ENCODE measurements around the gene NEK6. TPM values are rescaled to one million over a fixed set of nuclear protein-coding genes. Genes with fewer than 3 reads are reported as not detected.

The NEK6 gene
- total and polyA plus RNA-seq, 3 donors from 2014 or later, result 11.5 to 21.5 (median 21.4) TPM

DNA sequence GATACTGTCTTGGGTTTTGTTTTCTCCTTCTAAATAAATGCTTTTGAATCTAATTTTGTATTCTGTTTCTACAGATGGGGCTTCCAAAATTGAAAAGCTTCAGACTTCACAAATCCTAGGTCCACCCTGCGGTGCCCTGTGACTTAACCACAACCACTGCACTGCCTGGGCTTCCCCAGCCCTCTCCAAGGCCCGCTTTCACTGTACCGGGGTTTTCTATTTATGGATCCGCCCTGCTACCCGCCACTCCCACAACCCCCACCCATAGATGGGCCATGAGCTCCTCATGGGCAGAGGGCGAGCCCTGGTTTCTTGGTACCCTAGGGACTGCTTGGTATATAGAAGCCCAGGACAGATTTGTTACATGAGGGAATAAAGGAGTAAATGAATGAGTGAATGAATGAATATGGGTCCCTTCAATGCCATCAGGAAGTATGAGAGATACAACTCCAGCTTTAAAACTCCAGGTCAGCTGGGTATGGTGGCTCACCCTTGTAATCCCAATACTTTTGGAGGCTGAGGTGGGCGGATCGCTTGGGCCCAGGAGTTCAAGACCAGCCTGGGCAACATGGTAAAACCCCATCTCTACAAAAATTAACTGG, 39.8 kb upstream of the NEK6 start:
- H3K27me3 ChIP-seq, result no peaks in the 10 kb centered on the region
- no peaks in the 10 kb centered on the region for H3K9me3 ChIP-seq
- intact Hi-C loops (cut with DNase I; ENCODE audit: low total_unique reads), result no loop called here
- no peak overlapping the region for H3K4me3 ChIP-seq
- no peaks in the 10 kb centered on the region for H3K36me3 ChIP-seq (ENCODE audit: low read depth, missing control alignments)
- no peaks in the 10 kb centered on the region for H3K4me1 ChIP-seq
- no peak overlapping the region for H3K27ac ChIP-seq
- no peak for DNase-seq
- TF ChIP-seq CTCF (IDR thresholded peaks at IDR 0.05) (no peak), POLR2A (IDR thresholded peaks at IDR 0.05) (no peak)
- WGBS, 2 donors, result 73 to 85% methylated on average over 8 of the region's 8 CpGs

- H3K4me1 ChIP-seq, result no peaks in the 10 kb centered on the region
- peak; percentile 45 for DNase-seq
These were observed 39.2 kb upstream of the NEK6 start for GRCh38 chr9:124218438-124218982.

DNA sequence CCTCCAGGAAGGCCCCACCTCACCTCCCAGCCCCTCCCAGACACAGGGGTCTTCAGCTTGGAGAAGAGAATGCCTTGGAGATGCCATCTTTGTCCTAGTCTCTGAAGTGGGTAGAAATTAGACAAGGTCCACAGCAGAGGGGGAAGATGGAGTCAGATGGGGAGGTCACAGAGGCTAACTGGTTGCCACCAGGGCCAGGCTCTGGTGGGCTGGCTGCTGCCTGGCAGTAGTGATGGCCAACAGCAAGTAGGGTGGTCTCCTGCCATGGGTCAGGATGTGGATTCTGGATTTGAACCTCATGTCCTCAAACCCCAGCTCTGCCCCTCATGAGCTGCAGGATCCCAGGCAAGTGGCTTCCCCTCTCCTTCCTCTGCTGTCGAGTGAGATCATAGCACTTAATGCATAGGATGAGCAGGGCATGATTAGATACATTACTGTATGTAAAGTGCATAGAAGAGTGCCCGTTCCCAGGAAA, 38.7 kb upstream of the NEK6 start:
- Histone ChIP-seq H3K9me3 (no peaks in the 10 kb centered on the region), H3K4me1 (no peaks in the 10 kb centered on the region), H3K27me3 (no peaks in the 10 kb centered on the region), H3K4me3 (no peak overlapping the region), H3K27ac (no peak overlapping the region), H3K36me3 (ENCODE audit: low read depth, missing control alignments) (no peaks in the 10 kb centered on the region)
- no peak for TF ChIP-seq POLR2A (IDR thresholded peaks at IDR 0.05)
- TF ChIP-seq CTCF (IDR thresholded peaks at IDR 0.05), result no peak
- DNase-seq, result no peak
- intact Hi-C loops (cut with DNase I; ENCODE audit: low total_unique reads), result no loop called here
- 82 to 90% methylated on average over 2 of the region's 2 CpGs for WGBS, 2 donors

More at GRCh38 chr9:124218438-124218982, 39.2 kb upstream of the NEK6 start:
- no peaks in the 10 kb centered on the region for H3K36me3 ChIP-seq (ENCODE audit: low read depth, missing control alignments)
- no peak for TF ChIP-seq POLR2A (IDR thresholded peaks at IDR 0.05)
- TF ChIP-seq CTCF (IDR thresholded peaks at IDR 0.05), result no peak
- H3K9me3 ChIP-seq, result no peaks in the 10 kb centered on the region
- H3K27me3 ChIP-seq, result no peaks in the 10 kb centered on the region
- WGBS, 2 donors, result 81 to 92% methylated on average over 10 of the region's 10 CpGs
- intact Hi-C loops (cut with DNase I; ENCODE audit: low total_unique reads), result no loop called here
- H3K4me3 ChIP-seq, result no peak overlapping the region
- no peak overlapping the region for H3K27ac ChIP-seq

GRCh38 chr9:124220946-124221451, 36.8 kb upstream of the NEK6 start:
- intact Hi-C loops (cut with DNase I; ENCODE audit: low total_unique reads), result no loop called here
- 22 to 31% methylated on average over 4 to 6 of the region's 6 CpGs for WGBS, 2 donors
- peak; percentile 32 for DNase-seq
- no peaks in the 10 kb centered on the region for H3K27me3 ChIP-seq
- no peaks in the 10 kb centered on the region for H3K36me3 ChIP-seq (ENCODE audit: low read depth, missing control alignments)
- no peak overlapping the region for H3K4me3 ChIP-seq
- no peak overlapping the region for H3K27ac ChIP-seq
- H3K4me1 ChIP-seq, result no peaks in the 10 kb centered on the region
- no peak for TF ChIP-seq POLR2A (IDR thresholded peaks at IDR 0.05)
- TF ChIP-seq CTCF (IDR thresholded peaks at IDR 0.05), result no peak
- H3K9me3 ChIP-seq, result no peaks in the 10 kb centered on the region

Data from testis (tissue), 3 donors.